GM12878 (cell line): ENCODE results near the gene SEMA3A. TPM values are rescaled to one million over a fixed set of nuclear protein-coding genes. Genes with fewer than 3 reads are reported as not detected.
A peak's percentile ranks its signal among the peaks of the same experiment; 100 is the strongest.

ENCODE experiments used
- ATAC-seq: fragments of 200-7000 bp; cut with Tn5 transposase; 3 replicates; pipeline ENCODE4 v1.9.1; 2020; ENCODE audit warnings: mild to moderate bottlenecking, moderate library complexity
- BruUV-seq: library from RNA; stranded (reverse); fragments of 400-500 nt; replicated peaks from 2 replicates; lab custom pipeline; 2021; lab: Mats Ljungman, UMichigan
- CTCF ChIA-PET: fragments of 300-600 bp; sonication (Branson Sonifier 250); formaldehyde crosslinking; extraction: SDS; loops from one replicate; lab custom pipeline; 2021; ENCODE audit warnings: inconsistent platforms; lab: Yijun Ruan, JAX
- POLR2A ChIA-PET: fragments of 350-600 bp; formaldehyde crosslinking; extraction: SDS; loops from one replicate; lab custom pipeline; 2021; ENCODE audit warnings: inconsistent platforms; lab: Charles Lee
- RAD21 ChIA-PET: fragments of 300-600 bp; sonication (Branson Sonifier 250); formaldehyde crosslinking; loops from one replicate; lab custom pipeline; 2023; ENCODE audit warnings: antibody characterized with exemption; ENCODE audit not compliant: unreplicated experiment; lab: Charles Lee
- SMC1A ChIA-PET: fragments of 300-600 bp; sonication (Branson Sonifier 250); formaldehyde crosslinking; loops from one replicate; lab custom pipeline; 2023; ENCODE audit not compliant: unreplicated experiment, uncharacterized antibody; lab: Charles Lee
- DNase-seq: peaks from one replicate; pipeline ENCODE4 v3.0.0-alpha.2; 2011; ENCODE audit warnings: low read depth, low spot score
- FAIRE-seq: peaks from 3 replicates; lab custom pipeline; 2011; peaks lifted over from hg19 to GRCh38; lab: Jason Lieb, UNC
- H2AFZ ChIP-seq: 2 replicates; pipeline ENCODE4 v1.6.0; 2011; ENCODE audit warnings: low read depth, low read length, control low read depth; ENCODE audit not compliant: control insufficient read depth
- H3K27ac ChIP-seq: 2 replicates; pipeline ENCODE4 v1.5.1; 2011; ENCODE audit warnings: control low read depth; ENCODE audit not compliant: control insufficient read depth, insufficient read depth
- H3K27me3 ChIP-seq, 2 experiments: replicated peaks in 1 of 2; 2 replicates each; pipeline versions ENCODE4 v1.6.0 to v1.6.1; 2011; ENCODE audit warnings: low read length in 1 of 2; ENCODE audit not compliant: control insufficient read depth in 2 of 2, insufficient read depth in 2 of 2
- H3K36me3 ChIP-seq, 2 experiments: 2 replicates each; pipeline ENCODE4 v1.5.1; 2011; ENCODE audit warnings: low read length in 1 of 2; ENCODE audit not compliant: control insufficient read depth in 2 of 2, insufficient read depth in 2 of 2
- H3K4me1 ChIP-seq: 2 replicates; pipeline ENCODE4 v1.6.1; 2011; ENCODE audit warnings: mild to moderate bottlenecking, low read length, moderate library complexity, mixed read lengths; ENCODE audit not compliant: control insufficient read depth, insufficient read depth
- H3K4me2 ChIP-seq: 2 replicates; pipeline ENCODE4 v1.6.0; 2011; ENCODE audit warnings: control low read depth; ENCODE audit not compliant: control insufficient read depth, insufficient read depth
- H3K4me3 ChIP-seq: fragments of 200-600 bp; sonication (generic); 2 replicates; pipeline ENCODE4 v1.5.1; 2016
- H3K79me2 ChIP-seq: 2 replicates; pipeline ENCODE4 v1.6.0; 2011; ENCODE audit warnings: low read length; ENCODE audit not compliant: control insufficient read depth, insufficient read depth
- H3K9ac ChIP-seq: 2 replicates; pipeline ENCODE4 v1.8.0; 2011; ENCODE audit warnings: low read length, control low read depth, mixed read lengths; ENCODE audit not compliant: control insufficient read depth, insufficient read depth
- H3K9me3 ChIP-seq: replicated peaks from 3 replicates; pipeline ENCODE4 v1.5.1; 2011; ENCODE audit warnings: mild to moderate bottlenecking, low read length; ENCODE audit not compliant: control insufficient read depth, insufficient read depth
- H4K20me1 ChIP-seq: 2 replicates; pipeline ENCODE4 v1.6.0; 2011; ENCODE audit not compliant: control insufficient read depth, insufficient read depth
- BHLHE40 ChIP-seq, 2 experiments: fragments of 450-650 bp in 1 of 2; IDR thresholded peaks; 2 replicates each; pipeline ENCODE4 v1.6.1; 2011 to 2017; ENCODE audit warnings: low read depth in 2 of 2, borderline replicate concordance in 1 of 2, improper control_type of control experiment in 1 of 2, low read length in 1 of 2, mild to moderate bottlenecking in 1 of 2
- IRF4 ChIP-seq: IDR thresholded peaks from 2 replicates; pipeline ENCODE4 v1.6.1; 2011; ENCODE audit warnings: low read depth, low read length
- NFIC ChIP-seq: IDR thresholded peaks from 2 replicates; pipeline ENCODE4 v1.6.1; 2012; ENCODE audit warnings: low read depth, mild to moderate bottlenecking, inconsistent platforms, low read length, moderate library complexity
- RAD21 ChIP-seq: IDR thresholded peaks from 2 replicates; pipeline ENCODE4 v1.6.1; 2011; ENCODE audit warnings: mild to moderate bottlenecking, low read depth, low read length, moderate library complexity; ENCODE audit not compliant: insufficient read depth
- SP1 ChIP-seq: IDR thresholded peaks from one replicate; pipeline ENCODE4 v1.6.1; 2011; ENCODE audit warnings: low read depth, low read length
- ZNF622 ChIP-seq: fragments of 450-650 bp; IDR thresholded peaks from 2 replicates; pipeline ENCODE4 v1.6.1; 2017; ENCODE audit warnings: mild to moderate bottlenecking, inconsistent platforms
- WGBS: methylation state at CpG from one replicate; pipeline ENCODE4 v1.1.6; 2016; ENCODE audit warnings: low lambda C conversion rate; ENCODE audit not compliant: insufficient replicate concordance, insufficient coverage; ENCODE audit errors: missing lambda C conversion rate; 5-methylcytosine and 5-hydroxymethylcytosine counted together
- in situ Hi-C: fragments of 300-500 bp; cut with MboI; formaldehyde crosslinking; loops from 9 replicates; pipeline ENCODE4 v1.14.3; 2018; ENCODE audit warnings: mixed read lengths
- intact Hi-C: fragments of 100-400 bp; cut with micrococcal nuclease; formaldehyde crosslinking; loops from one replicate; pipeline ENCODE4 v1.14.2; 2022; ENCODE audit not compliant: unreplicated experiment
- polyA plus RNA-seq, 11 experiments: library from polyadenylated mRNA; depleted of rRNA in 4 of 11; unstranded in 6 of 11; stranded (reverse) in 5 of 11; fragments of >200 nt; fragmentation: Nextera tagmentation in 4 of 11; fragmentation: Illumina TruSeq in 1 of 11; extraction: Ambion mirVana in 4 of 11; extraction: Trizol in 1 of 11; gene quantifications; 1 replicate in 1 of 11; 2 replicates in 10 of 11; pipeline versions ENCODE4 v1.2.1 to v1.2.3, GENCODE V29; 2011 to 2016; ENCODE audit warnings: inconsistent platforms in 2 of 11, missing spikeins in 2 of 11, low read depth in 1 of 11
- total RNA-seq, 4 experiments: library from RNA; depleted of rRNA in 3 of 4; stranded (reverse); fragments of >200 nt in 3 of 4; fragmentation: Illumina TruSeq in 1 of 4; extraction: Trizol in 1 of 4; gene quantifications; 2 replicates each; pipeline versions ENCODE4 v1.2.1 to v1.2.3, GENCODE V29; 2013 to 2021
- TF ChIP-seq, protein P1 (sequence below): IDR thresholded peaks from 2 replicates; pipeline ENCODE4 v1.6.1; 2011; ENCODE audit warnings: borderline replicate concordance, low read depth, mild to moderate bottlenecking, moderate library complexity, low read length; ENCODE audit not compliant: insufficient read depth, poor library complexity, severe bottlenecking
- TF ChIP-seq, protein P2 (sequence below): fragments of 450-650 bp; IDR thresholded peaks from 2 replicates; pipeline ENCODE4 v1.6.1; 2017; ENCODE audit warnings: mild to moderate bottlenecking, low read depth, inconsistent platforms; ENCODE audit not compliant: poor library complexity, severe bottlenecking
- TF ChIP-seq, protein P3 (sequence below): fragments of 450-650 bp; IDR thresholded peaks from 2 replicates; pipeline ENCODE4 v1.6.1; 2016; ENCODE audit warnings: mild to moderate bottlenecking, moderate library complexity, borderline replicate concordance

The SEMA3A gene
- total and polyA plus RNA-seq, 10 of the 15 experiments (the other 5 are each of a cell fraction or from before 2014, with no cell fraction given): 0.01 to 3.3 (median 0.24) TPM

DNA sequence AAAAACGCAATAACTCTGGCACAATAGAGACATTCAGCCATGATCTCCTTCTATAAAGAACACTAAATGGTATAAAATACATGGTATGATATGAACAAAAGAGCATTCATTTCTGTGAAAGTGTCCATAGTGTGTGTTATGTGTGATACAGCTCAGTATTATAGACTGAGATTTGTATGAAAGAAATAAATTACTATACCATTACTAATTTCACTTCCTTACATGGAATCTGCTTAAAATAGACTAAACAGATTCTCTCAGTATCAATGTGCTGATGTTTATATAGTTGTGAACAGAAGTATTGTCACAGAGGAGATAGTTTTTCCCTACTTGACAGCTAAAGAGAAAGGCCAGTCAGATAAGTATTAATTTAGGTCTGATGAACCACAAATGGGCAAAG lies 10.8 kb downstream of the SEMA3A start:
- CTCF ChIA-PET: interaction anchor here (0.9 kb wide), 1 partner anchor 21 kb away, joined by 3 read pairs; no protein-coding TSS in a partner anchor

DNA sequence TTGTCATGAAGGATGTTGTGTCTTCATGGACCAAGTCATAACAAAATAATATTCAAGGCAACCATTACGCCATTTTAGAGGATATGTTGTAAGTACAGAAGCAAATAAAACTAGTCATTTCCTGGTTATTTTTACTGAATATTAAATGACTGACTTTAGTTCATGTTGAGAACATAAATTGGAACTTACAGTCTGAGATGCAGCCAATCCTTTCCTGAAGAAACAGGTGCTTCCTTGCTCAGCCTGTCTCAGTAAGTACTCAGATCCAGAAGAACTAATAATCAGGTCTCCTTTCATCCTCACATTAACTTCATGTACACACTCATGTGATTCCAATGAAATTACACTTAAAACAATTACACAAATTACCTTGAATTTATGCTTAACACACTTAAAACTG lies 12.3 kb downstream of the SEMA3A start:
- no peaks in the 10 kb centered on the region for H3K4me1 ChIP-seq
- ChIA-PET POLR2A (no interaction called here), SMC1A (interaction anchor here (0.9 to 1.6 kb wide), 5 partner anchors 20 to 258 kb away, joined by 3 to 6 read pairs (median 3); no protein-coding TSS in a partner anchor), CTCF (interaction anchor here (1.1 kb wide), 1 partner anchor 246 kb away, joined by 3 read pairs; no protein-coding TSS in a partner anchor), RAD21 (no interaction called here)
- DNase-seq (no peak), ATAC-seq (no peak), FAIRE-seq (no peak)
- no peak overlapping the region for H3K27ac ChIP-seq
- H3K4me2 ChIP-seq: no peak overlapping the region
- H3K79me2 ChIP-seq: no peaks in the 10 kb centered on the region
- no peak overlapping the region for H3K9ac ChIP-seq
- no peaks in the 10 kb centered on the region for H3K9me3 ChIP-seq
- intact Hi-C loops (no loop called here), in situ Hi-C loops (no loop called here)
- no TSS peak for BruUV-seq
- H3K27me3 ChIP-seq: no peaks in the 10 kb centered on the region
- no peak overlapping the region for H3K4me3 ChIP-seq
- H2AFZ ChIP-seq: no peak overlapping the region
- H3K36me3 ChIP-seq: no peaks in the 10 kb centered on the region
- WGBS: 62% methylated on average over 1 of the region's 1 CpG
- H4K20me1 ChIP-seq: no peaks in the 10 kb centered on the region
- TF ChIP-seq, protein P1, sequence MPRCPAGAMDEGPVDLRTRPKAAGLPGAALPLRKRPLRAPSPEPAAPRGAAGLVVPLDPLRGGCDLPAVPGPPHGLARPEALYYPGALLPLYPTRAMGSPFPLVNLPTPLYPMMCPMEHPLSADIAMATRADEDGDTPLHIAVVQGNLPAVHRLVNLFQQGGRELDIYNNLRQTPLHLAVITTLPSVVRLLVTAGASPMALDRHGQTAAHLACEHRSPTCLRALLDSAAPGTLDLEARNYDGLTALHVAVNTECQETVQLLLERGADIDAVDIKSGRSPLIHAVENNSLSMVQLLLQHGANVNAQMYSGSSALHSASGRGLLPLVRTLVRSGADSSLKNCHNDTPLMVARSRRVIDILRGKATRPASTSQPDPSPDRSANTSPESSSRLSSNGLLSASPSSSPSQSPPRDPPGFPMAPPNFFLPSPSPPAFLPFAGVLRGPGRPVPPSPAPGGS: no peak
- TF ChIP-seq, protein P2, sequence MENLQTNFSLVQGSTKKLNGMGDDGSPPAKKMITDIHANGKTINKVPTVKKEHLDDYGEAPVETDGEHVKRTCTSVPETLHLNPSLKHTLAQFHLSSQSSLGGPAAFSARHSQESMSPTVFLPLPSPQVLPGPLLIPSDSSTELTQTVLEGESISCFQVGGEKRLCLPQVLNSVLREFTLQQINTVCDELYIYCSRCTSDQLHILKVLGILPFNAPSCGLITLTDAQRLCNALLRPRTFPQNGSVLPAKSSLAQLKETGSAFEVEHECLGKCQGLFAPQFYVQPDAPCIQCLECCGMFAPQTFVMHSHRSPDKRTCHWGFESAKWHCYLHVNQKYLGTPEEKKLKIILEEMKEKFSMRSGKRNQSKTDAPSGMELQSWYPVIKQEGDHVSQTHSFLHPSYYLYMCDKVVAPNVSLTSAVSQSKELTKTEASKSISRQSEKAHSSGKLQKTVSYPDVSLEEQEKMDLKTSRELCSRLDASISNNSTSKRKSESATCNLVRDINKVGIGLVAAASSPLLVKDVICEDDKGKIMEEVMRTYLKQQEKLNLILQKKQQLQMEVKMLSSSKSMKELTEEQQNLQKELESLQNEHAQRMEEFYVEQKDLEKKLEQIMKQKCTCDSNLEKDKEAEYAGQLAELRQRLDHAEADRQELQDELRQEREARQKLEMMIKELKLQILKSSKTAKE: no peak
- TF ChIP-seq, protein P3, sequence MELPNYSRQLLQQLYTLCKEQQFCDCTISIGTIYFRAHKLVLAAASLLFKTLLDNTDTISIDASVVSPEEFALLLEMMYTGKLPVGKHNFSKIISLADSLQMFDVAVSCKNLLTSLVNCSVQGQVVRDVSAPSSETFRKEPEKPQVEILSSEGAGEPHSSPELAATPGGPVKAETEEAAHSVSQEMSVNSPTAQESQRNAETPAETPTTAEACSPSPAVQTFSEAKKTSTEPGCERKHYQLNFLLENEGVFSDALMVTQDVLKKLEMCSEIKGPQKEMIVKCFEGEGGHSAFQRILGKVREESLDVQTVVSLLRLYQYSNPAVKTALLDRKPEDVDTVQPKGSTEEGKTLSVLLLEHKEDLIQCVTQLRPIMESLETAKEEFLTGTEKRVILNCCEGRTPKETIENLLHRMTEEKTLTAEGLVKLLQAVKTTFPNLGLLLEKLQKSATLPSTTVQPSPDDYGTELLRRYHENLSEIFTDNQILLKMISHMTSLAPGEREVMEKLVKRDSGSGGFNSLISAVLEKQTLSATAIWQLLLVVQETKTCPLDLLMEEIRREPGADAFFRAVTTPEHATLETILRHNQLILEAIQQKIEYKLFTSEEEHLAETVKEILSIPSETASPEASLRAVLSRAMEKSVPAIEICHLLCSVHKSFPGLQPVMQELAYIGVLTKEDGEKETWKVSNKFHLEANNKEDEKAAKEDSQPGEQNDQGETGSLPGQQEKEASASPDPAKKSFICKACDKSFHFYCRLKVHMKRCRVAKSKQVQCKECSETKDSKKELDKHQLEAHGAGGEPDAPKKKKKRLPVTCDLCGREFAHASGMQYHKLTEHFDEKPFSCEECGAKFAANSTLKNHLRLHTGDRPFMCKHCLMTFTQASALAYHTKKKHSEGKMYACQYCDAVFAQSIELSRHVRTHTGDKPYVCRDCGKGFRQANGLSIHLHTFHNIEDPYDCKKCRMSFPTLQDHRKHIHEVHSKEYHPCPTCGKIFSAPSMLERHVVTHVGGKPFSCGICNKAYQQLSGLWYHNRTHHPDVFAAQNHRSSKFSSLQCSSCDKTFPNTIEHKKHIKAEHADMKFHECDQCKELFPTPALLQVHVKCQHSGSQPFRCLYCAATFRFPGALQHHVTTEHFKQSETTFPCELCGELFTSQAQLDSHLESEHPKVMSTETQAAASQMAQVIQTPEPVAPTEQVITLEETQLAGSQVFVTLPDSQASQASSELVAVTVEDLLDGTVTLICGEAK: no peak
- no peak for TF ChIP-seq IRF4
- no peak for TF ChIP-seq NFIC
- TF ChIP-seq ZNF622: no peak
- no peak for TF ChIP-seq BHLHE40 (IDR thresholded peaks at IDR 0.05; ENCODE audit: borderline replicate concordance in 1 of 2, low read depth in 2 of 2, low read length in 1 of 2)

More for the DNA sequence above, 10.8 kb downstream of the SEMA3A start:
- ChIA-PET SMC1A (interaction anchor here (0.6 to 1.7 kb wide), 4 partner anchors 11 to 250 kb away, joined by 3 to 6 read pairs (median 4); partner anchors contain the start of gene SEMA3A), RAD21 (interaction anchor here (1.0 to 2.0 kb wide), 2 partner anchors 10 to 100 kb away, joined by 3 to 5 read pairs; no protein-coding TSS in a partner anchor), POLR2A (no interaction called here)
- Histone ChIP-seq H2AFZ (no peak overlapping the region), H3K4me3 (no peak overlapping the region), H3K9ac (no peak overlapping the region), H4K20me1 (no peaks in the 10 kb centered on the region), H3K4me1 (no peaks in the 10 kb centered on the region), H3K27me3 (no peaks in the 10 kb centered on the region), H3K27ac (no peak overlapping the region), H3K9me3 (no peaks in the 10 kb centered on the region), H3K79me2 (no peaks in the 10 kb centered on the region), H3K36me3 (no peaks in the 10 kb centered on the region), H3K4me2 (no peak overlapping the region)
- WGBS: 55% methylated on average over 1 of the region's 1 CpG
- no peak for TF ChIP-seq RAD21
- no peak for TF ChIP-seq SP1
- ATAC-seq (peak; percentile 35), DNase-seq (no peak), FAIRE-seq (no peak)
- in situ Hi-C loops (no loop called here), intact Hi-C loops (no loop called here)
- BruUV-seq: no TSS peak
